ENCODE data around the gene SORCS2. TPM values are rescaled to one million over a fixed set of nuclear protein-coding genes. Genes with fewer than 3 reads are reported as not detected.

Gene SORCS2
- polyA plus RNA-seq, 3 donors = 0.46 to 0.55 TPM; not detected in 1

DNA sequence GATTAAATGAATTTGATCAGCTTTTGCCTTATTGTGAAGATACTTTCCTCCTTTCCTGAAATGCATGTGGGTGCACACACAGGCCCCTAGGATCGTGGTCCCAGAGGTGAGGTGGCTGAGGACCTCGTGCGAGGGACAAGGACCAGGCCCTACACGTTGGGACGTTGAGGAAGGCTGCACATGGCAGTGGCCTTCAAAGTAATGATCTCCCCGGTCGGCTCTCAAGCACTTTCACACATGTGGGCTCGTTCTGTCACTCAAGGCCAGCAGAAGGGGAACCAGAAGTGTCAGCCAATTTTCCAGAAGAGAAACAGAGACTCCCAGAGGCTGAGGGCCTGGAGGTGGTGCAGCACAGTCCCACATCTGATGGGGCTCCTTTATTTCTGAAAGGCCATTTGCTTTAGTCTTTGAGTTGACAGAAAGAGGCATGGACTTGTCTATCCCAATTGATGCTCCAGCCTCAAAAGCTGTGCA, 550.5 kb downstream of the SORCS2 start:
- Mint-ChIP-seq H3K36me3 (peaks cover 2 to 3% of the 10 kb centered on the region in 2 donors), H3K9me3 (peaks cover 0 to 7% (median 1%) of the 10 kb centered on the region in 7 donors), H3K27me3 (ENCODE audit: low read depth in 3 of 3) (peaks cover 3 to 4% (median 4%) of the 10 kb centered on the region in 3 donors), H3K4me3 (no peak overlapping the region), H3K4me1 (peaks cover 52% of the 10 kb centered on the region), H3K27ac (peak overlapping the region in 2 of 7 donors; percentile 31 to 55)
- Histone ChIP-seq H3K79me2 (ENCODE audit: insufficient read depth, low read length) (no peaks in the 10 kb centered on the region), H3K4me3 (replicated peaks in 1 of 3; ENCODE audit: low read depth in 2 of 3, low read length in 3 of 3) (peak overlapping the region in 1 of 3 experiments; percentile 57), H3K27me3 (ENCODE audit: control insufficient read depth in 2 of 2, insufficient read depth in 2 of 2, low read length in 2 of 2) (no peaks in the 10 kb centered on the region), H2AFZ (ENCODE audit: insufficient read depth, low read depth, low read length, poor library complexity, severe bottlenecking) (no peak overlapping the region), H3K4me2 (replicated peaks; ENCODE audit: extremely low read depth, low read length, poor library complexity, severe bottlenecking) (no peak overlapping the region), H3K4me1 (ENCODE audit: control insufficient read depth in 1 of 2, insufficient read depth in 2 of 2, low read length in 2 of 2) (peaks cover 54 to 55% of the 10 kb centered on the region in 2 donors), H3K9me3 (replicated peaks in 1 of 2; ENCODE audit: control insufficient read depth in 1 of 2, insufficient read depth in 1 of 2, low read length in 2 of 2) (peaks cover 0 to 4% of the 10 kb centered on the region in 2 donors), H3K36me3 (replicated peaks in 1 of 2; ENCODE audit: control insufficient read depth in 1 of 2, insufficient read depth in 2 of 2, low read length in 2 of 2) (no peaks in the 10 kb centered on the region), H3K9ac (ENCODE audit: insufficient read depth, low read length, poor library complexity, severe bottlenecking) (no peak overlapping the region), H3K27ac (ENCODE audit: low read depth in 1 of 2, low read length in 2 of 2) (peak overlapping the region in 1 of 2 donors; percentile 78), H4K20me1 (ENCODE audit: insufficient read depth, low read length) (no peaks in the 10 kb centered on the region)
- TF ChIP-seq, protein P1, sequence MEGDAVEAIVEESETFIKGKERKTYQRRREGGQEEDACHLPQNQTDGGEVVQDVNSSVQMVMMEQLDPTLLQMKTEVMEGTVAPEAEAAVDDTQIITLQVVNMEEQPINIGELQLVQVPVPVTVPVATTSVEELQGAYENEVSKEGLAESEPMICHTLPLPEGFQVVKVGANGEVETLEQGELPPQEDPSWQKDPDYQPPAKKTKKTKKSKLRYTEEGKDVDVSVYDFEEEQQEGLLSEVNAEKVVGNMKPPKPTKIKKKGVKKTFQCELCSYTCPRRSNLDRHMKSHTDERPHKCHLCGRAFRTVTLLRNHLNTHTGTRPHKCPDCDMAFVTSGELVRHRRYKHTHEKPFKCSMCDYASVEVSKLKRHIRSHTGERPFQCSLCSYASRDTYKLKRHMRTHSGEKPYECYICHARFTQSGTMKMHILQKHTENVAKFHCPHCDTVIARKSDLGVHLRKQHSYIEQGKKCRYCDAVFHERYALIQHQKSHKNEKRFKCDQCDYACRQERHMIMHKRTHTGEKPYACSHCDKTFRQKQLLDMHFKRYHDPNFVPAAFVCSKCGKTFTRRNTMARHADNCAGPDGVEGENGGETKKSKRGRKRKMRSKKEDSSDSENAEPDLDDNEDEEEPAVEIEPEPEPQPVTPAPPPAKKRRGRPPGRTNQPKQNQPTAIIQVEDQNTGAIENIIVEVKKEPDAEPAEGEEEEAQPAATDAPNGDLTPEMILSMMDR (IDR thresholded peaks at IDR 0.05) = no peak
- intact Hi-C loops (cut with micrococcal nuclease) = no loop called here
- DNase-seq = no peak
- 35% methylated on average over 8 of the region's 8 CpGs for WGBS (ENCODE audit: insufficient coverage)

DNA sequence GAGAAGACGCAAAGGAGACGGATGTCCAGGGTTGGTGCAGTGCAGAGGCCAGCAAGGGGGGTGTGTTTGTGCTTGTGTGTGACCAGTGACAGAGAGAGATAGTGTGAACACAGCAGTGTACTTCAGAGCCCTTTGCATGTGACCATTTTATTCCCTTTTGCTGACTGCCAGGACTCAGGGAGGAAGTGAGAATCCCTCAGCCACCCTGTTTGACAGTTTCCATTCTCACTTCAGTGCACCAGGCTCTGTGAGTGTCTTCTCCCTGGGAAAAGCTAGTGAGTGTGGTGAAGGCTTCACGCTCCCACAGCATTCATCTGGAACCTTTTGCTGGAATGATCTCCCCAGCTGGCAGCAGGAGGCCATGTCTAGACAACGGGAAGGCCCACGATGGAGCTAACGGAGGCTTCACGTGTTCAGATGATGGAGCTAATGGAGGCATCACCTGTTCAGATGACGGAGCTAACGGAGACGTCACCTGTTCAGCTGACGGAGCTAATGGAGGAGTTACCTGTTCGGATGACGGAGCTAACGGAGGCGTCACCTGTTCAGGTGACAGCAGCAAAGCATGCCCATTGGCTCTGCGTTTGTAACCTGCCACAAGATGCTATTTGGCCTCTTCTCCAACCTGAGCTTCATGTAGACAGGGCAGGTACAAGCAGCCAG, 551.9 kb downstream of the SORCS2 start:
- peaks cover 2 to 3% of the 10 kb centered on the region in 2 donors for H3K36me3 Mint-ChIP-seq
- peak overlapping the region; percentile 57 to 97 (median 91) for H3K27ac Mint-ChIP-seq
- H3K9me3 Mint-ChIP-seq = peaks cover 0 to 2% (median 0%) of the 10 kb centered on the region in 7 donors
- Histone ChIP-seq H3K4me2 (replicated peaks; ENCODE audit: extremely low read depth, low read length, poor library complexity, severe bottlenecking) (peak overlapping the region; percentile 71), H3K4me3 (replicated peaks in 1 of 3; ENCODE audit: low read depth in 2 of 3, low read length in 3 of 3) (peak overlapping the region in 1 of 3 experiments; percentile 57), H3K9me3 (replicated peaks in 1 of 2; ENCODE audit: control insufficient read depth in 1 of 2, insufficient read depth in 1 of 2, low read length in 2 of 2) (no peaks in the 10 kb centered on the region), H4K20me1 (ENCODE audit: insufficient read depth, low read length) (no peaks in the 10 kb centered on the region), H3K36me3 (replicated peaks in 1 of 2; ENCODE audit: control insufficient read depth in 1 of 2, insufficient read depth in 2 of 2, low read length in 2 of 2) (no peaks in the 10 kb centered on the region), H3K79me2 (ENCODE audit: insufficient read depth, low read length) (no peaks in the 10 kb centered on the region), H3K9ac (ENCODE audit: insufficient read depth, low read length, poor library complexity, severe bottlenecking) (no peak overlapping the region), H2AFZ (ENCODE audit: insufficient read depth, low read depth, low read length, poor library complexity, severe bottlenecking) (peak overlapping the region; percentile 21), H3K4me1 (ENCODE audit: control insufficient read depth in 1 of 2, insufficient read depth in 2 of 2, low read length in 2 of 2) (peaks cover 68 to 70% of the 10 kb centered on the region in 2 donors), H3K27ac (ENCODE audit: low read depth in 1 of 2, low read length in 2 of 2) (peak overlapping the region; percentile 78 to 85), H3K27me3 (ENCODE audit: control insufficient read depth in 2 of 2, insufficient read depth in 2 of 2, low read length in 2 of 2) (no peaks in the 10 kb centered on the region)
- peak overlapping the region; percentile 54 to 81 for H3K4me3 Mint-ChIP-seq
- intact Hi-C loops (cut with micrococcal nuclease) = no loop called here
- peak; percentile 38 to 64 (median 48) for DNase-seq
- peaks cover 66% of the 10 kb centered on the region for H3K4me1 Mint-ChIP-seq
- H3K27me3 Mint-ChIP-seq (ENCODE audit: low read depth in 3 of 3) = peaks cover 4 to 9% (median 7%) of the 10 kb centered on the region in 3 donors
- 69% methylated on average over 16 of the region's 16 CpGs for WGBS (ENCODE audit: insufficient coverage)
- TF ChIP-seq, protein P1 (IDR thresholded peaks at IDR 0.05) = no peak

All from CD14-positive monocyte (primary cell).